Upper lobe of left lung (tissue), 4 donors: ENCODE measurements around the gene KRT86.

Experiments
- CTCF ChIP-seq, 6 experiments: fragments of 450-650 bp in 4 of 6; fragments of 200-600 bp in 2 of 6; sonication (generic) in 2 of 6; IDR thresholded peaks; one replicate each; pipeline ENCODE4 v1.5.1; 2016 to 2019; ENCODE audit warnings: antibody characterized with exemption in 6 of 6
- POLR2A ChIP-seq, 4 donors: fragments of 450-650 bp; IDR thresholded peaks; one replicate each; pipeline ENCODE4 v1.5.1; 2016 to 2017; ENCODE audit warnings: antibody characterized with exemption in 4 of 4, mild to moderate bottlenecking in 2 of 4

GRCh38 chr12:52256584-52256935, 17.9 kb upstream of the KRT86 start:
- TF ChIP-seq CTCF (IDR thresholded peaks at IDR 0.05) (no peak), POLR2A (IDR thresholded peaks at IDR 0.05) (no peak)
